NCI-H1417 treated with DMSO at 0.1 percent for 48 hours (cell line): ENCODE results near the gene MRPS26.
"Not testable (repeated sequence)": the region's sequence is repeated elsewhere in the genome, so short reads cannot be mapped to it uniquely, and the experiment has no call there.

Source experiments
- DNase-seq: peaks from one replicate; lab custom pipeline; 2025; lab: John Stamatoyannopoulos, UW

MRPS26 gene

GRCh38 chr20:3042625-3043024 is 3.2 kb upstream of the MRPS26 start:
- no peak for DNase-seq

GRCh38 chr20:3043322-3043721 is 2.5 kb upstream of the MRPS26 start, which contains the start of gene GNRH2:
TSS of gene GNRH2 (plus strand) at chr20:3043622. CDS start at chr20:3044415, 793 bp downstream.
- no peak for DNase-seq

GRCh38 chr20:3044336-3044965 is 1.4 kb upstream of the MRPS26 start:
- no peak for DNase-seq

GRCh38 chr20:3045042-3045815 is 623 bp upstream of the MRPS26 start:
- no peak for DNase-seq

- peak; percentile 32 for DNase-seq
These were observed 1.0 kb downstream of the MRPS26 start for GRCh38 chr20:3046677-3047462.

- DNase-seq = no peak
These were observed 1.9 kb downstream of the MRPS26 start for GRCh38 chr20:3047486-3048419.

- DNase-seq = no peak
These were observed 5.7 kb downstream of the MRPS26 start for GRCh38 chr20:3051385-3052019.

- no peak for DNase-seq
These were observed 13.6 kb downstream of the MRPS26 start for GRCh38 chr20:3059489-3059888.

GRCh38 chr20:3064119-3064518 is 18.3 kb downstream of the MRPS26 start:
- DNase-seq = not testable (repeated sequence)

GRCh38 chr20:3067139-3068014 is 21.5 kb downstream of the MRPS26 start:
- DNase-seq = no peak

- DNase-seq = no peak
These were observed 22.2 kb downstream of the MRPS26 start for GRCh38 chr20:3068075-3068474.

- DNase-seq = no peak
These were observed 23.4 kb downstream of the MRPS26 start for GRCh38 chr20:3068986-3069900.

GRCh38 chr20:3070725-3071124 is 24.9 kb downstream of the MRPS26 start:
- no peak for DNase-seq

- no peak for DNase-seq
These were observed 25.4 kb downstream of the MRPS26 start for GRCh38 chr20:3071266-3071609.

- no peak for DNase-seq
These were observed 26.0 kb downstream of the MRPS26 start, which contains the start of gene OXT for GRCh38 chr20:3071610-3072529. TSS of gene OXT (plus strand) at chr20:3071620. CDS start at chr20:3071656, 36 bp downstream.

- DNase-seq = no peak
These were observed 26.8 kb downstream of the MRPS26 start for GRCh38 chr20:3072530-3073250.

GRCh38 chr20:3073251-3073643 is 27.4 kb downstream of the MRPS26 start:
- not testable (repeated sequence) for DNase-seq
